ENCODE measurements around the gene OR8K1. TPM values are rescaled to one million over a fixed set of nuclear protein-coding genes. Genes with fewer than 3 reads are reported as not detected.

OR8K1 gene
- not detected for total RNA-seq

- no peak for DNase-seq
Observed at GRCh38 chr11:56345739-56346138, at the start of gene OR8K1. OR8K1 (plus strand) TSS chr11:56346039; CDS start chr11:56346039, 0 bp downstream.

GRCh38 chr11:56296898-56297297 is 48.9 kb upstream of the OR8K1 start:
- no peak for DNase-seq

GRCh38 chr11:56307836-56308235 is 38.0 kb upstream of the OR8K1 start:
- no peak for DNase-seq

GRCh38 chr11:56314844-56315243 is 31.0 kb upstream of the OR8K1 start, which contains the start of gene OR8K3:
OR8K3 (plus strand) TSS chr11:56315144; CDS start chr11:56318307, 3,163 bp downstream.
- DNase-seq = no peak

GRCh38 chr11:56331861-56332491 is 13.9 kb upstream of the OR8K1 start:
- DNase-seq = no peak

GRCh38 chr11:56333156-56333555 is 12.7 kb upstream of the OR8K1 start:
- DNase-seq = no peak

- no peak for DNase-seq
Observed at GRCh38 chr11:56340289-56340688, 5.5 kb upstream of the OR8K1 start.

- no peak for DNase-seq
Observed at GRCh38 chr11:56353991-56354390, 8.2 kb downstream of the OR8K1 start, which contains the start of gene OR8J1. OR8J1 (plus strand) TSS chr11:56354291; CDS start chr11:56360247, 5,956 bp downstream.

GRCh38 chr11:56375324-56375723 is 29.5 kb downstream of the OR8K1 start, which contains the start of gene OR8U1:
OR8U1 (plus strand) TSS chr11:56375624; CDS start chr11:56375624, 0 bp downstream.
- no peak for DNase-seq

- no peak for DNase-seq
Observed at GRCh38 chr11:56380120-56380519, 34.3 kb downstream of the OR8K1 start.

- no peak for DNase-seq
Observed at GRCh38 chr11:56394381-56394780, 48.5 kb downstream of the OR8K1 start.

GRCh38 chr11:56396047-56396446 is 50.2 kb downstream of the OR8K1 start:
- no peak for DNase-seq

Other genes with a start within 250 kb of the OR8K1 start
- gene OR8H2, start 242.4 kb upstream of the OR8K1 start, total RNA-seq = not detected
- gene OR8H3, start 223.7 kb upstream of the OR8K1 start, total RNA-seq = not detected
- gene OR8J3, start 205.8 kb upstream of the OR8K1 start, total RNA-seq = not detected
- not detected for gene OR8K5, start 185.7 kb upstream of the OR8K1 start, total RNA-seq
- not detected for gene OR5J2, start 169.4 kb upstream of the OR8K1 start, total RNA-seq
- gene OR5T2, start 111.8 kb upstream of the OR8K1 start, total RNA-seq = not detected
- not detected for gene OR5T3, start 93.8 kb upstream of the OR8K1 start, total RNA-seq
- gene OR5T1, start 71.9 kb upstream of the OR8K1 start, total RNA-seq = not detected
- not detected for gene OR8H1, start 53.8 kb upstream of the OR8K1 start, total RNA-seq
- not detected for gene OR8K3, start 30.9 kb upstream of the OR8K1 start, total RNA-seq
- not detected for gene OR8J1, start 8.3 kb downstream of the OR8K1 start, total RNA-seq
- gene OR8U1, start 29.6 kb downstream of the OR8K1 start, total RNA-seq = not detected
- gene OR5AL1, start 66.7 kb downstream of the OR8K1 start, total RNA-seq = not detected
- gene OR5M3, start 127.3 kb downstream of the OR8K1 start, total RNA-seq = not detected
- gene OR5M8, start 145.3 kb downstream of the OR8K1 start, total RNA-seq = not detected
- gene OR5M11, start 197.2 kb downstream of the OR8K1 start, total RNA-seq = not detected
- gene OR5M10, start 231.7 kb downstream of the OR8K1 start, total RNA-seq = not detected

Measured in tongue (tissue), 2 donors.